Gastrocnemius medialis (tissue), 4 donors: ENCODE data around the gene TTC28. TPM values are rescaled to one million over a fixed set of nuclear protein-coding genes. Genes with fewer than 3 reads are reported as not detected.

ENCODE experiments used
- ATAC-seq, 2 donors: fragments of 150-250 bp; one replicate each; pipeline ENCODE4 v1.9.1; 2016
- DNase-seq, 2 donors: peaks; one replicate each; pipeline ENCODE4 v3.0.0-alpha.2; 2019
- H3K27ac ChIP-seq, 4 donors: fragments of 200-600 bp; sonication (generic); 1 replicate in 1 of 4; 2 replicates in 3 of 4; pipeline ENCODE4 v1.5.1; 2016 to 2018; ENCODE audit warnings: mild to moderate bottlenecking in 2 of 4, moderate library complexity in 1 of 4
- H3K27me3 ChIP-seq, 3 donors: fragments of 200-600 bp; sonication (generic) in 2 of 3; 1 replicate in 1 of 3; 2 replicates in 2 of 3; pipeline versions ENCODE4 v1.5.1 to v1.6.0; 2016 to 2019; ENCODE audit warnings: mild to moderate bottlenecking in 1 of 3, moderate library complexity in 1 of 3
- H3K36me3 ChIP-seq, 2 donors: fragments of 200-600 bp; sonication (generic) in 1 of 2; one replicate each; pipeline ENCODE4 v1.5.1; 2017 to 2018
- H3K4me1 ChIP-seq, 2 donors: fragments of 200-600 bp; sonication (generic) in 1 of 2; one replicate each; pipeline ENCODE4 v1.5.1; 2016 to 2017; ENCODE audit warnings: mild to moderate bottlenecking in 2 of 2
- H3K4me3 ChIP-seq, 4 donors: fragments of 200-600 bp; sonication (generic) in 3 of 4; 1 replicate in 1 of 4; 2 replicates in 3 of 4; pipeline ENCODE4 v1.5.1; 2016 to 2019; ENCODE audit warnings: mild to moderate bottlenecking in 2 of 4
- H3K9me3 ChIP-seq, 3 donors: fragments of 200-600 bp; sonication (generic) in 2 of 3; 1 replicate in 1 of 3; 2 replicates in 2 of 3; pipeline ENCODE4 v1.5.1; 2016 to 2019
- CTCF ChIP-seq, 5 experiments: fragments of 450-650 bp in 3 of 5; fragments of 200-600 bp in 2 of 5; sonication (generic) in 2 of 5; IDR thresholded peaks in 4 of 5; conservative IDR thresholded peaks in 1 of 5; 1 replicate in 4 of 5; 2 replicates in 1 of 5; pipeline ENCODE4 v1.5.1; 2016 to 2019; ENCODE audit warnings: antibody characterized with exemption in 5 of 5, mild to moderate bottlenecking in 3 of 5, moderate library complexity in 3 of 5
- POLR2A ChIP-seq, 2 donors: fragments of 450-650 bp; IDR thresholded peaks; one replicate each; pipeline ENCODE4 v1.6.1; 2017; ENCODE audit warnings: antibody characterized with exemption in 2 of 2, mild to moderate bottlenecking in 2 of 2, moderate library complexity in 2 of 2
- in situ Hi-C, 4 donors: fragments of 200-750 bp; cut with MboI; loops; one replicate each; pipeline versions ENCODE4 v1.15.0 to v1.8.0; 2017; ENCODE audit warnings: low sequenced_read_pairs in 4 of 4
- intact Hi-C: fragments of 100-400 bp; cut with DNase I; formaldehyde crosslinking; loops from one replicate; pipeline ENCODE4 v1.15.1; 2023; ENCODE audit warnings: low total_unique reads
- total RNA-seq, 4 donors: library from RNA; depleted of rRNA; stranded (reverse); fragments of >200 nt; gene quantifications; one replicate each; pipeline versions ENCODE4 v1.1.0 to v1.2.3, GENCODE V29; 2016

Gene TTC28
- total RNA-seq, 4 donors from 2014 or later: 6.3 to 18.1 (median 8.4) TPM

GRCh38 chr22:28548406-28548805 is 131.2 kb downstream of the TTC28 start:
- ATAC-seq (no peak), DNase-seq (no peak)
- H3K4me1 ChIP-seq: no peaks in the 10 kb centered on the region
- H3K9me3 ChIP-seq: no peaks in the 10 kb centered on the region
- intact Hi-C loops: no loop called here
- no peaks in the 10 kb centered on the region for H3K36me3 ChIP-seq
- no peak overlapping the region for H3K27ac ChIP-seq
- no peak overlapping the region for H3K4me3 ChIP-seq
- TF ChIP-seq POLR2A (IDR thresholded peaks at IDR 0.05): no peak
- H3K27me3 ChIP-seq: no peaks in the 10 kb centered on the region
- in situ Hi-C loops: no loop called here

GRCh38 chr22:28547132-28547842 is 132.4 kb downstream of the TTC28 start:
- intact Hi-C loops: no loop called here
- no peak for DNase-seq
- H3K4me1 ChIP-seq: no peaks in the 10 kb centered on the region
- no peaks in the 10 kb centered on the region for H3K9me3 ChIP-seq
- no peak overlapping the region for H3K4me3 ChIP-seq
- in situ Hi-C loops: no loop called here
- no peak for ATAC-seq
- H3K36me3 ChIP-seq: no peaks in the 10 kb centered on the region
- H3K27me3 ChIP-seq: no peaks in the 10 kb centered on the region
- no peak overlapping the region for H3K27ac ChIP-seq
- no peak for TF ChIP-seq CTCF (IDR thresholded peaks at IDR 0.05 in 4 of 5, conservative IDR thresholded peaks at IDR 0.05 in 1 of 5)
- TF ChIP-seq POLR2A (IDR thresholded peaks at IDR 0.05): no peak

- intact Hi-C loops (no loop called here), in situ Hi-C loops (no loop called here)
- H3K27me3 ChIP-seq: no peaks in the 10 kb centered on the region
- TF ChIP-seq CTCF (IDR thresholded peaks at IDR 0.05 in 4 of 5, conservative IDR thresholded peaks at IDR 0.05 in 1 of 5) (no peak), POLR2A (IDR thresholded peaks at IDR 0.05) (no peak)
- no peaks in the 10 kb centered on the region for H3K9me3 ChIP-seq
- DNase-seq (no peak), ATAC-seq (no peak)
- no peaks in the 10 kb centered on the region for H3K4me1 ChIP-seq
- no peak overlapping the region for H3K27ac ChIP-seq
- no peaks in the 10 kb centered on the region for H3K36me3 ChIP-seq
- H3K4me3 ChIP-seq: no peak overlapping the region
Measured at GRCh38 chr22:28544431-28544868, 135.2 kb downstream of the TTC28 start.

GRCh38 chr22:28542980-28543621 is 136.5 kb downstream of the TTC28 start:
- intact Hi-C loops (no loop called here), in situ Hi-C loops (no loop called here)
- Histone ChIP-seq H3K4me1 (no peaks in the 10 kb centered on the region), H3K27ac (no peak overlapping the region), H3K4me3 (no peak overlapping the region), H3K27me3 (no peaks in the 10 kb centered on the region), H3K9me3 (no peaks in the 10 kb centered on the region), H3K36me3 (no peaks in the 10 kb centered on the region)
- ATAC-seq: no peak
- DNase-seq: no peak
- TF ChIP-seq POLR2A (IDR thresholded peaks at IDR 0.05): no peak
- TF ChIP-seq CTCF (IDR thresholded peaks at IDR 0.05 in 4 of 5, conservative IDR thresholded peaks at IDR 0.05 in 1 of 5): no peak

GRCh38 chr22:28541137-28541536 is 138.5 kb downstream of the TTC28 start:
- Histone ChIP-seq H3K27ac (no peak overlapping the region), H3K36me3 (no peaks in the 10 kb centered on the region), H3K27me3 (no peaks in the 10 kb centered on the region), H3K4me3 (no peak overlapping the region), H3K4me1 (no peaks in the 10 kb centered on the region), H3K9me3 (no peaks in the 10 kb centered on the region)
- TF ChIP-seq POLR2A (IDR thresholded peaks at IDR 0.05) (no peak), CTCF (IDR thresholded peaks at IDR 0.05 in 4 of 5, conservative IDR thresholded peaks at IDR 0.05 in 1 of 5) (no peak)
- in situ Hi-C loops (no loop called here), intact Hi-C loops (no loop called here)
- DNase-seq (no peak), ATAC-seq (no peak)
